HepG2 (cell line): ENCODE results near the gene R3HDM4. TPM values are rescaled to one million over a fixed set of nuclear protein-coding genes. Genes with fewer than 3 reads are reported as not detected.
A peak's percentile ranks its signal among the peaks of the same experiment; 100 is the strongest.

ENCODE experiments used
- ATAC-seq: fragments of 200-7000 bp; cut with Tn5 transposase; 3 replicates; pipeline ENCODE4 v1.9.1; 2020; ENCODE audit warnings: mild to moderate bottlenecking, moderate library complexity
- BruUV-seq: library from RNA; stranded (reverse); fragments of 400-500 nt; replicated peaks from 2 replicates; lab custom pipeline; 2021; lab: Mats Ljungman, UMichigan
- CTCF ChIA-PET: fragments of 300-600 bp; formaldehyde crosslinking; extraction: SDS; loops from one replicate; lab custom pipeline; 2021; ENCODE audit warnings: low total read pairs, inconsistent platforms, low intra/inter-chr PET ratio; lab: Yijun Ruan, JAX
- POLR2A ChIA-PET: fragments of 350-600 bp; sonication (Branson Sonifier 250); formaldehyde crosslinking; loops from one replicate; lab custom pipeline; 2020; ENCODE audit warnings: antibody characterized with exemption, inconsistent platforms; lab: Yijun Ruan, JAX
- DNase-seq: peaks from one replicate; pipeline ENCODE4 v3.0.0-alpha.2; 2015; ENCODE audit warnings: low spot score
- FAIRE-seq: peaks from 3 replicates; lab custom pipeline; 2011; peaks lifted over from hg19 to GRCh38; lab: Jason Lieb, UNC
- H2AFZ ChIP-seq: one replicate; pipeline ENCODE4 v1.6.1; 2011; ENCODE audit warnings: low read length, inconsistent platforms
- H3K27ac ChIP-seq: fragments of 300-600 bp; 3 replicates; pipeline ENCODE4 v1.8.0; 2011; ENCODE audit warnings: mixed run types, mild to moderate bottlenecking, mixed read lengths, low read length, inconsistent platforms; ENCODE audit not compliant: insufficient read depth; ENCODE audit errors: extremely low read length
- H3K27me3 ChIP-seq, 2 experiments: fragments of 200-600 bp in 1 of 2; 2 replicates in 1 of 2; 3 replicates in 1 of 2; pipeline versions ENCODE4 v1.6.0 to v1.8.0; 2011; ENCODE audit warnings: low read length in 2 of 2, mild to moderate bottlenecking in 2 of 2, moderate library complexity in 2 of 2, inconsistent platforms in 1 of 2; ENCODE audit not compliant: insufficient read depth in 2 of 2, control insufficient read depth in 1 of 2
- H3K36me3 ChIP-seq, 2 experiments: fragments of 200-600 bp in 1 of 2; replicated peaks in 1 of 2; 2 replicates in 1 of 2; 3 replicates in 1 of 2; pipeline versions ENCODE4 v1.5.1 to v1.8.0; 2011; ENCODE audit warnings: low read length in 2 of 2, inconsistent platforms in 1 of 2; ENCODE audit not compliant: insufficient read depth in 2 of 2, control insufficient read depth in 1 of 2
- H3K4me1 ChIP-seq: 2 replicates; pipeline ENCODE4 v1.5.1; 2012; ENCODE audit warnings: low read length, inconsistent platforms; ENCODE audit not compliant: insufficient read depth
- H3K4me2 ChIP-seq: 2 replicates; pipeline ENCODE4 v1.6.0; 2011; ENCODE audit warnings: low read depth, low read length, inconsistent platforms
- H3K4me3 ChIP-seq, 3 experiments: fragments of 200-600 bp in 1 of 3; sonication (generic), shearing (Covaris generic) in 1 of 3; replicated peaks in 1 of 3; 2 replicates each; pipeline ENCODE4 v1.5.1; 2011 to 2016; ENCODE audit warnings: low read length in 3 of 3, inconsistent platforms in 2 of 3, low read depth in 2 of 3, mild to moderate bottlenecking in 2 of 3, control low read depth in 1 of 3, mixed read lengths in 1 of 3; ENCODE audit not compliant: insufficient read depth in 1 of 3
- H3K79me2 ChIP-seq: one replicate; pipeline ENCODE4 v1.6.1; 2011; ENCODE audit warnings: low read length, inconsistent platforms; ENCODE audit not compliant: insufficient read depth
- H3K9ac ChIP-seq: 2 replicates; pipeline ENCODE4 v1.6.0; 2011; ENCODE audit warnings: mild to moderate bottlenecking, low read depth, low read length, inconsistent platforms; ENCODE audit not compliant: insufficient read depth
- H3K9me3 ChIP-seq: 2 replicates; pipeline ENCODE4 v1.5.1; 2012; ENCODE audit warnings: mild to moderate bottlenecking, low read length
- H4K20me1 ChIP-seq: 2 replicates; pipeline ENCODE4 v1.6.0; 2011; ENCODE audit warnings: inconsistent platforms, mild to moderate bottlenecking, low read length, moderate library complexity; ENCODE audit not compliant: insufficient read depth
- AGO2 ChIP-seq: fragments of 200-400 bp; formaldehyde crosslinking; optimal IDR thresholded peaks from 2 replicates; pipeline ENCODE3; 2017; ENCODE audit warnings: mild to moderate bottlenecking, low read depth, low read length, moderate library complexity
- ARID4A ChIP-seq: sonication (generic); formaldehyde crosslinking; IDR thresholded peaks from 2 replicates; pipeline ENCODE4 v1.5.0; 2020; ENCODE audit warnings: mild to moderate bottlenecking, missing genetic modification reagents, borderline replicate concordance
- DMAP1 ChIP-seq: IDR thresholded peaks from 2 replicates; pipeline ENCODE4 v1.6.1; 2016
- DRAP1 ChIP-seq: IDR thresholded peaks from 2 replicates; pipeline ENCODE4 v1.6.1; 2016; ENCODE audit warnings: missing genetic modification reagents, missing compliant biosample characterization
- FOXM1 ChIP-seq: sonication (generic); formaldehyde crosslinking; IDR thresholded peaks from 2 replicates; pipeline ENCODE4 v1.5.0; 2020; ENCODE audit warnings: missing genetic modification reagents
- JUND ChIP-seq: sonication (generic); formaldehyde crosslinking; IDR thresholded peaks from 2 replicates; pipeline ENCODE4 v1.8.0; 2022; ENCODE audit warnings: mild to moderate bottlenecking, missing genetic modification reagents
- MED8 ChIP-seq: sonication (generic); formaldehyde crosslinking; IDR thresholded peaks from 2 replicates; pipeline ENCODE4 v1.8.1; 2023; ENCODE audit warnings: mild to moderate bottlenecking, missing genetic modification reagents; ENCODE audit not compliant: insufficient replicate concordance
- PCBP1 ChIP-seq: fragments of 200-400 bp; formaldehyde crosslinking; IDR thresholded peaks from 2 replicates; pipeline ENCODE4 v1.6.1; 2017; ENCODE audit warnings: mild to moderate bottlenecking, low read depth, low read length, borderline replicate concordance
- POLR2A ChIP-seq, 2 experiments: IDR thresholded peaks; 2 replicates each; pipeline ENCODE4 v1.6.1; 2011; ENCODE audit warnings: low read depth in 2 of 2, low read length in 2 of 2, mild to moderate bottlenecking in 1 of 2, moderate library complexity in 1 of 2; ENCODE audit not compliant: insufficient read depth in 1 of 2
- PRDM4 ChIP-seq: sonication (generic); formaldehyde crosslinking; IDR thresholded peaks from 2 replicates; pipeline ENCODE4 v1.9.0; 2021; ENCODE audit warnings: missing genetic modification reagents, borderline replicate concordance
- PTBP1 ChIP-seq: fragments of 200-400 bp; formaldehyde crosslinking; IDR thresholded peaks from 2 replicates; pipeline ENCODE4 v1.6.1; 2018; ENCODE audit warnings: low read length, low read depth; ENCODE audit not compliant: poor library complexity, severe bottlenecking
- RBFOX2 ChIP-seq: fragments of 200-400 bp; formaldehyde crosslinking; IDR thresholded peaks from 2 replicates; pipeline ENCODE4 v1.6.1; 2017; ENCODE audit warnings: low read depth, mild to moderate bottlenecking, low read length
- RBM22 ChIP-seq: fragments of 200-400 bp; formaldehyde crosslinking; optimal IDR thresholded peaks from 2 replicates; pipeline ENCODE3; 2017; ENCODE audit warnings: mild to moderate bottlenecking, low read length, moderate library complexity
- SPEN ChIP-seq: sonication (generic); formaldehyde crosslinking; IDR thresholded peaks from 2 replicates; pipeline ENCODE4 v1.5.1; 2020; ENCODE audit warnings: low read depth, mild to moderate bottlenecking, missing genetic modification reagents
- TAF15 ChIP-seq: fragments of 200-400 bp; formaldehyde crosslinking; IDR thresholded peaks from one replicate; pipeline ENCODE4 v1.6.1; 2018; ENCODE audit warnings: mild to moderate bottlenecking, low read depth, low read length; ENCODE audit not compliant: poor library complexity, severe bottlenecking
- ZBTB21 ChIP-seq: sonication (generic); formaldehyde crosslinking; IDR thresholded peaks from 2 replicates; pipeline ENCODE4 v1.4.0; 2020; ENCODE audit warnings: missing genetic modification reagents
- ZBTB38 ChIP-seq: sonication (generic); formaldehyde crosslinking; IDR thresholded peaks from 2 replicates; pipeline ENCODE4 v1.5.1; 2020; ENCODE audit warnings: mild to moderate bottlenecking, missing genetic modification reagents
- ZFX ChIP-seq: sonication (generic); formaldehyde crosslinking; IDR thresholded peaks from 2 replicates; pipeline ENCODE4 v1.4.0; 2020; ENCODE audit warnings: mild to moderate bottlenecking, low read depth, missing genetic modification reagents, moderate library complexity
- ZNF660 ChIP-seq: sonication (generic); formaldehyde crosslinking; IDR thresholded peaks from 2 replicates; pipeline ENCODE4 v1.5.1; 2020; ENCODE audit warnings: mild to moderate bottlenecking, low read depth, missing genetic modification reagents, borderline replicate concordance
- ZSCAN12 ChIP-seq: sonication (generic); formaldehyde crosslinking; IDR thresholded peaks from 2 replicates; pipeline ENCODE4 v1.9.0; 2021; ENCODE audit warnings: mild to moderate bottlenecking, missing genetic modification reagents
- WGBS: methylation state at CpG from one replicate; pipeline ENCODE4 v1.1.6; 2017; ENCODE audit warnings: low lambda C conversion rate; 5-methylcytosine and 5-hydroxymethylcytosine counted together
- in situ Hi-C: cut with HindIII; loops from 2 replicates; pipeline ENCODE4 v1.10.0; 2017; ENCODE audit warnings: low pct_unique_long_range_greater_than_20kb; ENCODE audit not compliant: extremely low pct_ligation_motif_present
- intact Hi-C: fragments of 100-400 bp; cut with micrococcal nuclease; formaldehyde crosslinking; loops from one replicate; pipeline ENCODE4 v1.10.0; 2022; ENCODE audit not compliant: unreplicated experiment
- polyA plus RNA-seq, 8 experiments: library from polyadenylated mRNA; depleted of rRNA in 3 of 8; stranded (reverse) in 7 of 8; unstranded in 1 of 8; fragments of >200 nt; fragmentation: Illumina TruSeq in 4 of 8; extraction: Trizol in 4 of 8; gene quantifications; 2 replicates each; pipeline versions ENCODE4 v1.2.1 to v1.2.3, GENCODE V29; 2011 to 2016; ENCODE audit warnings: low read depth in 4 of 8, missing spikeins in 1 of 8, mixed read lengths in 1 of 8; ENCODE audit not compliant: insufficient read depth in 1 of 8
- total RNA-seq, 5 experiments: library from RNA; depleted of rRNA; stranded (reverse); fragments of >200 nt; fragmentation: Illumina TruSeq; extraction: Trizol; gene quantifications; 2 replicates each; pipeline ENCODE4 v1.2.3, GENCODE V29; 2016; ENCODE audit warnings: low read depth in 1 of 5

The R3HDM4 gene
- total and polyA plus RNA-seq, 2 of the 13 experiments (the other 11 are each of a cell fraction or from before 2014, with no cell fraction given), result 26.2 to 26.9 TPM

GRCh38 chr19:944171-944567, 31.1 kb upstream of the R3HDM4 start:
- no peak overlapping the region for H3K4me3 ChIP-seq
- H2AFZ ChIP-seq, result no peak overlapping the region
- ATAC-seq (no peak), DNase-seq (no peak), FAIRE-seq (no peak)
- intact Hi-C loops, result no loop called here
- peaks cover 25 to 75% of the 10 kb centered on the region in 2 experiments for H3K36me3 ChIP-seq
- H3K27me3 ChIP-seq, result no peaks in the 10 kb centered on the region; a peak in 1 of 5 replicates
- ChIA-PET POLR2A (interaction anchor here (2.6 kb wide), 1 partner anchor 8 kb away, joined by 18 read pairs; no protein-coding TSS in a partner anchor), CTCF (no interaction called here)
- H3K9me3 ChIP-seq, result no peaks in the 10 kb centered on the region
- no peak overlapping the region for H3K27ac ChIP-seq
- H3K79me2 ChIP-seq, result peaks cover 81% of the 10 kb centered on the region
- peaks cover 69% of the 10 kb centered on the region; the same call in 1 of the 2 replicates for H4K20me1 ChIP-seq
- 95% methylated on average over 18 of the region's 27 CpGs for WGBS
- H3K9ac ChIP-seq, result no peak overlapping the region
- no TSS peak for BruUV-seq
- in situ Hi-C loops, result no loop called here
- H3K4me1 ChIP-seq, result peaks cover 46% of the 10 kb centered on the region
- H3K4me2 ChIP-seq, result no peak overlapping the region
- TF ChIP-seq PRDM4 (CRISPR knock-in tag), result no peak
- no peak for TF ChIP-seq ZSCAN12
- no peak for TF ChIP-seq MED8
- peak in 1 of 2 experiments; percentile 27; a peak in 1 of 4 replicates for TF ChIP-seq POLR2A (IDR thresholded peaks at IDR 0.05; ENCODE audit: insufficient read depth in 1 of 2, low read depth in 2 of 2, low read length in 2 of 2)
- no peak for TF ChIP-seq ZBTB21
- TF ChIP-seq DRAP1 (CRISPR knock-in tag), result no peak
- no peak for TF ChIP-seq PTBP1
- no peak for TF ChIP-seq TAF15
- no peak for TF ChIP-seq ZNF660 (CRISPR knock-in tag)
- no peak for TF ChIP-seq SPEN (CRISPR knock-in tag)
- TF ChIP-seq DMAP1 (CRISPR knock-in tag), result no peak
- peak; percentile 65 for TF ChIP-seq RBFOX2
- TF ChIP-seq JUND, result no peak
- TF ChIP-seq ZFX (CRISPR knock-in tag), result no peak
- TF ChIP-seq RBM22, result peak; percentile 46
- TF ChIP-seq ZBTB38, result 0 out of 2 replicates have a peak, but pooled peaks have one; percentile 53
- no peak for TF ChIP-seq FOXM1 (CRISPR knock-in tag)
- TF ChIP-seq ARID4A, result no peak; the same call in 1 of the 2 replicates
- peak; percentile 91 for TF ChIP-seq AGO2
- TF ChIP-seq PCBP1, result no peak
